MG63 (cell line): ENCODE data around the gene TMEM203. TPM values are rescaled to one million over a fixed set of nuclear protein-coding genes. Genes with fewer than 3 reads are reported as not detected.
A peak's percentile ranks its signal among the peaks of the same experiment; 100 is the strongest.

Source experiments
- DNase-seq: peaks from one replicate; pipeline ENCODE4 v3.0.0-alpha.2; 2020
- H3K27me3 ChIP-seq: fragments of 250-450 bp; sonication (Bioruptor Pico); 2 replicates; pipeline ENCODE4 v1.5.1; 2020; ENCODE audit warnings: mild to moderate bottlenecking, moderate library complexity
- H3K36me3 ChIP-seq: fragments of 250-450 bp; sonication (Bioruptor Pico); 2 replicates; pipeline ENCODE4 v1.5.1; 2020; ENCODE audit warnings: mild to moderate bottlenecking, moderate library complexity
- H3K4me3 ChIP-seq: fragments of 250-450 bp; sonication (Bioruptor Pico); 2 replicates; pipeline ENCODE4 v1.5.1; 2020; ENCODE audit warnings: mild to moderate bottlenecking, moderate library complexity
- H3K9me3 ChIP-seq: fragments of 250-450 bp; sonication (Bioruptor Pico); 2 replicates; pipeline ENCODE4 v1.5.1; 2020; ENCODE audit warnings: mild to moderate bottlenecking, moderate library complexity
- total RNA-seq: library from RNA; depleted of rRNA; stranded (reverse); fragments of >200 nt; shearing (Covaris generic); gene quantifications from 2 replicates; pipeline ENCODE4 v1.2.3, GENCODE V29; 2014; ENCODE audit warnings: low replicate concordance; rRNA removed

Gene TMEM203
- 33.5 and 61.7 TPM in 2 replicates for total RNA-seq

GRCh38 chr9:137205126-137206069 is at the start of gene TMEM203, which contains the start of gene NDOR1:
TMEM203 (minus strand) TSS chr9:137205648; CDS start chr9:137205414, 234 bp downstream.
NDOR1 (plus strand) TSS chr9:137205700; CDS start chr9:137205778, 78 bp downstream.
- DNase-seq, result peak; percentile 90

GRCh38 chr9:137254624-137255447 is 49.4 kb upstream of the TMEM203 start, which contains the start of gene NELFB:
NELFB (plus strand) TSS chr9:137255327.
- no peaks in the 10 kb centered on the region for H3K27me3 ChIP-seq
- no peaks in the 10 kb centered on the region for H3K9me3 ChIP-seq
- peaks cover 23% of the 10 kb centered on the region for H3K36me3 ChIP-seq
- peak; percentile 89 for DNase-seq
- peak within 1 kb of the TSS; percentile 93 for H3K4me3 ChIP-seq

More at GRCh38 chr9:137205126-137206069, at the start of gene TMEM203, which contains the start of gene NDOR1:
- Histone ChIP-seq H3K27me3 (no peaks in the 10 kb centered on the region), H3K4me3 (peak within 1 kb of the TSS; percentile 82), H3K36me3 (peaks cover 17% of the 10 kb centered on the region), H3K9me3 (no peaks in the 10 kb centered on the region)

- peak overlapping the region; percentile 93 for H3K4me3 ChIP-seq
- peaks cover 20% of the 10 kb centered on the region for H3K36me3 ChIP-seq
- no peaks in the 10 kb centered on the region for H3K27me3 ChIP-seq
- H3K9me3 ChIP-seq, result no peaks in the 10 kb centered on the region
- no peak for DNase-seq
Measured at GRCh38 chr9:137253717-137254623, 48.5 kb upstream of the TMEM203 start.

- H3K9me3 ChIP-seq, result no peaks in the 10 kb centered on the region
- H3K36me3 ChIP-seq, result peaks cover 15% of the 10 kb centered on the region
- no peak overlapping the region for H3K4me3 ChIP-seq
- no peak for DNase-seq
- H3K27me3 ChIP-seq, result no peaks in the 10 kb centered on the region
Measured at GRCh38 chr9:137252555-137253506, 47.4 kb upstream of the TMEM203 start.

GRCh38 chr9:137251490-137252268 is 46.2 kb upstream of the TMEM203 start:
- Histone ChIP-seq H3K27me3 (no peaks in the 10 kb centered on the region), H3K4me3 (no peak overlapping the region), H3K36me3 (peaks cover 11% of the 10 kb centered on the region), H3K9me3 (no peaks in the 10 kb centered on the region)
- no peak for DNase-seq

GRCh38 chr9:137251194-137251461 is 45.7 kb upstream of the TMEM203 start, which contains the start of gene STPG3:
STPG3 (plus strand) TSS chr9:137251286; CDS start chr9:137251287, 1 bp downstream.
- no peak for DNase-seq

GRCh38 chr9:137250329-137251193 is 45.1 kb upstream of the TMEM203 start:
- H3K9me3 ChIP-seq, result no peaks in the 10 kb centered on the region
- no peak overlapping the region for H3K4me3 ChIP-seq
- no peaks in the 10 kb centered on the region for H3K36me3 ChIP-seq
- no peak for DNase-seq
- H3K27me3 ChIP-seq, result no peaks in the 10 kb centered on the region

More at GRCh38 chr9:137251194-137251461, 45.7 kb upstream of the TMEM203 start, which contains the start of gene STPG3:
- H3K4me3 ChIP-seq, result no peak within 1 kb of the TSS
- H3K36me3 ChIP-seq, result peaks cover 5% of the 10 kb centered on the region
- no peaks in the 10 kb centered on the region for H3K9me3 ChIP-seq
- no peaks in the 10 kb centered on the region for H3K27me3 ChIP-seq

GRCh38 chr9:137247916-137248175 is 42.4 kb upstream of the TMEM203 start:
- Histone ChIP-seq H3K27me3 (no peaks in the 10 kb centered on the region), H3K36me3 (peaks cover 12% of the 10 kb centered on the region), H3K4me3 (no peak overlapping the region), H3K9me3 (no peaks in the 10 kb centered on the region)
- DNase-seq, result no peak

GRCh38 chr9:137247135-137247915 is 41.9 kb upstream of the TMEM203 start:
- H3K4me3 ChIP-seq, result no peak overlapping the region
- DNase-seq, result no peak
- H3K36me3 ChIP-seq, result peaks cover 17% of the 10 kb centered on the region
- no peaks in the 10 kb centered on the region for H3K9me3 ChIP-seq
- H3K27me3 ChIP-seq, result no peaks in the 10 kb centered on the region

GRCh38 chr9:137245450-137246421 is 40.3 kb upstream of the TMEM203 start:
- Histone ChIP-seq H3K4me3 (no peak overlapping the region), H3K27me3 (no peaks in the 10 kb centered on the region), H3K36me3 (peaks cover 25% of the 10 kb centered on the region), H3K9me3 (no peaks in the 10 kb centered on the region)
- no peak for DNase-seq

GRCh38 chr9:137244486-137245449 is 39.3 kb upstream of the TMEM203 start:
- no peak overlapping the region for H3K4me3 ChIP-seq
- peaks cover 25% of the 10 kb centered on the region for H3K36me3 ChIP-seq
- DNase-seq, result no peak
- no peaks in the 10 kb centered on the region for H3K9me3 ChIP-seq
- H3K27me3 ChIP-seq, result no peaks in the 10 kb centered on the region
